Raji (cell line): ENCODE data around the gene PFKFB4.
A peak's percentile ranks its signal among the peaks of the same experiment; 100 is the strongest.

Experiments
- POLR2A ChIP-seq: IDR thresholded peaks from 2 replicates; pipeline ENCODE4 v1.6.1; 2011; ENCODE audit warnings: low read depth, low read length, control low read depth; ENCODE audit not compliant: insufficient read depth

The PFKFB4 gene

DNA sequence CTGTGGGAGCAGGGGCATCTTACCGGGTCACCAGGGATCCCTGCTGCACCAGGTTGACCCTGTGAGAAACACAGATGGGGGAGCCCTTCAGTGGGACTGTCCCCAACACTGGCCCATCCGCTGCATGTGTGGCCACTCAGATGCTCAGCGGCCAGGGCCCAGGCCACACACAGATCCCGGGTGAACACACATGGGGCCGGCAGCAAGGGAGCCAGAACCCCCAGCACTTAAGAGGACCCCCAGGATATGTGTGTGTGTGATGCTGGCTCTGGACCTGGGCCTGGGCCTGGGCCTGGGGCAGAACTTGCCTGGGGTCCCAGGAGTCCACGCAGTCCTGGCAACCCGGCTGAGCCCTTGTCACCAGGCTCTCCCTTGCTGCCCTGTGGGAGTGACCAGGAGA is 11.9 kb upstream of the PFKFB4 start:
- TF ChIP-seq POLR2A = no peak

DNA sequence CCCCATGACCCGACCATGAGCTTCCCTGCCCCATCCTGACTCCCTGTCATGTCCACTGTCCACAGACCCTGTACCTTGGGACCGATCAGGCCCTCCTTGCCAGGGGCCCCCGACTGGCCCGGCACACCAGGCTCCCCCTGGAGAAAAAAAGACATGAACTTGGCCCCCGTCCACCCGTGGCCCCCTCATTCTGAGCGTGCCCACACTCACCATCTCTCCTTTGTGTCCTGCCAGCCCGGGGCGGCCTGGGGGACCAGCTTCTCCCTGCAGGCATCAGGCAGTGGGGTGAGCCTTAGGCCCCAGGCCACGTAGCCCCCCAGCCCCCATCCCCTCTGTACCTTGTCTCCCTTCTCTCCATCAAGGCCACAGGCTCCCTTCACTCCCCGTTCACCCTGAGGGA is 10.9 kb upstream of the PFKFB4 start:
- TF ChIP-seq POLR2A = no peak

- TF ChIP-seq POLR2A = no peak
These were observed 10.5 kb upstream of the PFKFB4 start for GRCh38 chr3:48567090-48567489.

- TF ChIP-seq POLR2A = no peak
These were observed 9.8 kb upstream of the PFKFB4 start for GRCh38 chr3:48566401-48566760.

- TF ChIP-seq POLR2A = no peak
These were observed 9.2 kb upstream of the PFKFB4 start for GRCh38 chr3:48565591-48566400.

DNA sequence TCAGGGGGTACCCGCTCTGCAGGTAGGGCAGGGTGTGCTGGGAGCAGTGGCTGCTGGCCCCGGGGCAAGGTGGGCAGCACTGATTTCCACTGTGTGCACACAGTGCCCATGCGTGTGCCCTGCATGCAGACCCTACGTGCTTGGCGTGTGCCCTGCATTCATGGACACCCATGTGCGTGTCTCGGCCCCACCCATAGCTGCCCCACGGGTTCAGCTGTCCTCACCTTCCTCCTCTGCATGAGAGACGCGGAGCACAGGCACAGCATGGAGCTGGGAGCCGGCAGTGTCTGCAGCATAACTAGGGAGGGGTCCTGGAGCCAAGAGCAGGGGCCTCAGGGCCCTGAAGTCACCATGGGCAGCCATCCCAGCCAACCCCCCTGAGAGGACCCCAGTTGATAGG is 8.6 kb upstream of the PFKFB4 start:
- TF ChIP-seq POLR2A = no peak

GRCh38 chr3:48564667-48565066 is 8.1 kb upstream of the PFKFB4 start:
- TF ChIP-seq POLR2A = no peak

GRCh38 chr3:48564022-48564421 is 7.4 kb upstream of the PFKFB4 start:
- no peak for TF ChIP-seq POLR2A

DNA sequence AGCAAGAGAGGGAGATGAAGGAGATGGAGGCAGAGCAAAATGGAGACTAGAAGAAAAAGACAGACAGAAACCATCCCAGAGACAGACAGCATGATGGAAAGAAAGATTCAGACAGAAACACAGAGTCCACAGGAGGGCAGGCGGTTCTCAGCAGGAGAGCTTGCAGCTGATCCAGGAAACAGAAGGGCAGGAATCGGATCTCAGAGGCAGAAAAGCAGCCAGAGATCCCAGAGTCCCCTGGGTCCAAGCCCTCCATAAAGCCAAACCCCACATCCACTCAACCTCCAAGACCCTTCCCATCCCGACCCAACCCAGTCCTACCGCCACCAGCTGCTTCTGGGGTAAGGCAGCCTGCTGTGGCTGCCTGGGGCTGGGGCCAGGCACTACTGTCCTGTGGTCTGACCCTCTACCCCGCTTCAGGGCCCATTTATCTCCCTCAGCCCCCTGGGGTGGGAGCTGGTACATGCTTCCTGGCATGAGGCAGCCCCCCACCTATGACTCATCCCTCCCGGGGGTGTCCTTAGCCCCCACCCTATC is 6.8 kb upstream of the PFKFB4 start, which contains the start of gene UCN2:
Gene UCN2 (minus strand): TSS at position 400 of the 537 bp plus-strand sequence. CDS start 657 bp downstream, outside the sequence.
- no peak for TF ChIP-seq POLR2A

DNA sequence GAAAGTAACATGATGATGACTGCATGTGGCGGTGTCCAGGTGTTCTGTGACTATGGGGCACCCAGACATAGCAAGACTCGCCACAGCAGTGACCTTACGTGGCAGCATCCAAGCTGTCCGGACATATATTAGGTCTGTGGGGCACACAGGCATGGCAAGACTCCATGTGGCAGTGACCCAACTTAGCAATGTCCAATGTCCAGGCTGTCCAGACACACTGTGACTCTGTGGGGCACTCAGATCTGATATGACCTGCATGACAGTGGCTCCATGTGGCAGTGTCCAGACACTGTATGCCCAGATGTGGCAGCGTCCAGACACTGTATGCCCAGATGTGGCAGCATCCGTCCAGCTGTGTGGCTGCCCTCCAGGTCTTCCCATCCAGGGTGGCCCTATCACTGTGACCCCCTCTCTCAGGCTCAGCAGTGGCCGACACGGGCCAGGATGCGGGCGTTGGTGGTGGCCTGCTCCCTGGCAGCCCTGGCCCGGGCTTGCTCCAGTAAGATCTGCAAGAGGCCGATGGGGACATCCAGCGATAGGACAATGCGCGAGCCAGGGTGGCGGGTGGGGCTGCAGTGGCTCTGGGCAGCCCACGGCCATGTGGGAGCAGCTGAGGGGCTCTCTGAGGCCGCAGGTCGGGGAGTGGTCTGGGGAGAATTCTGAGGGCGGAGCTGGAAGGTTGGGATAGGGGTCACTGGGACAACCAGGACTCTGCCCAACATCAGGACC is 5.9 kb upstream of the PFKFB4 start:
- TF ChIP-seq POLR2A = no peak

DNA sequence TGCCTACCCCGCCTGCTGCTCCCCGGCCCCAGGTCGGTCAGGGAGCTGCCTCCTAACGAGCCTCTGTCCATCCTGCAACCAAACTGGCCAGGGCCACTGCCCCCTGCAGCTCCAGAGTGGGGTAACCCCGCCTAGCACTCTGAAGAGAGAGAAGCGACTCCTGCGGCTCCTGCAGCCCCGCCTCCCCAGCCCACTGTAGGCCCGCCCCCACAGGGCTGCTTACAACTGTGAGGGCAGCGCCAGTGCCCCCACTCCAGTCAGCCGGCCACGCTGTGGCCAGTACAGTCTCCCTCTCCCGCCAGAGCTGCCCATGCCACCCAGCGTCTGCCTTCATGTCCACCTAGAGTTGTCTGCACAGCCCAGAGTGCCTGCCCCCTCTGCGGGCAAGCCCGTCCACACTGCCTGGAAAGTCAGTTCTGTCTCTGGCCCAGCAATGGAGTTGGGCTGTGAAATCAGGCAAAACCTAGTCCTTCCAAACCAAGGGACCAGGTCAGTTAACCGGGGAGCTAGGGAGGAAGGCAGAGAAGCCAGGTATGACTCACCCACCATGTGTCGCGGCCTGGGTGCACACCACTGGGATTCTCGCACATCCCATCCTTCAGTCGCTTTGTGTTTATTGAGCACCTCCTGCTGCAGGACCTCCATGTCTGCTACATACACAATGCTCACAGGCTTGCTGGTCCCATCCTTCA is 4.6 kb upstream of the PFKFB4 start:
- no peak for TF ChIP-seq POLR2A

DNA sequence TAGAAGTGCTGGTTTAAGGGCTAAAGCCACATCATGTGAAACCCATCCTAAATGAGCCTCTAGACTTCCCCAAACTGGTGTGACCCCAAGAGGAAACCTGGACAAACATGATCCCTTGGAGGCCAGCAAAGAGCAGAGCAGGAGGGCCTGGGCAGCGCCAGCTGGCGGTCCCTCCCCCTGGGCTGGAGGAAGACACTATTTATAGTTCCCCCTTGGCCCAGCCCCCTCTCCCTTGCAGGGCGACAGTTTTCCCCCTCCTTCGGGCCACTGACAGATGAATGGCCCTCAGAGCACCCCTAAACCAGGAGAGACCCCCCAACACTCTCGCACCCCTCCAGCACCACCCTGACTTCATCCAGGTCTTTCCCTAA is 4.0 kb upstream of the PFKFB4 start:
- TF ChIP-seq POLR2A = no peak

DNA sequence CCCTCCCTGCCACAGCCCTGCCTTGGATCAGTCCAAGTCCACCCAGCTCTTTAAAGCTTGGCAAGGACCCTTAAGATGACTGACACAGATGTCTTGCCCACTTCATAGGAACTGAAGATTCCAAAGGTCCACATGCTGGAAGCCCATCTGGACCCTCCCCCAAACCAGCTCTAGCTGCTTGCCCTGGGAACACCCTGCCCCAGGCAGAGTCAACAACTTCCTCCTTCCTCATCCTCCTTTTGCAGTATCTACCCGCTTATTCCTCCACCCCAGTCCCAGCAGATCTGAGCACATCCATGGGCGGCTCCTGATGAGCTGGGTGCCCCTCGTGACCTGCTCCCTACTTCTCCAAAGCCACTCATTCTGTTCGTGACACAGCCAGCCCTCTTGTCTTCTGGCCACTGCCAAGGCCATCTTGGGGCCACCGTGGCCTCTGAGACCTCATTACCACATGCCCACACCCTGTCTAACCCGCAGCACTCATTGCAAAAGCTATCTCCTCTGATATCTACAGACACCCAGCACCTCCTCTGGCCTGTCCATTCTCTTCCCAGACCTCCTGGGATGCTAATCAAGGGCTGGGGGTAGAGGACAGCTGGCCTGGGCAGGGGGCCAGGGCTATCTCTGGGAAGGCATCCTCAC is 2.0 kb upstream of the PFKFB4 start:
- TF ChIP-seq POLR2A = no peak

GRCh38 chr3:48555949-48556795 is 431 bp downstream of the PFKFB4 start:
- 0 out of 2 replicates have a peak, but pooled peaks have one; percentile 19 for TF ChIP-seq POLR2A

- TF ChIP-seq POLR2A = no peak
These were observed 1.2 kb downstream of the PFKFB4 start for GRCh38 chr3:48555231-48555948.
